T-helper 22 cell (primary cell): Measurements from ENCODE around the gene PCDH19.
"Not testable (repeated sequence)": the region's sequence is repeated elsewhere in the genome, so short reads cannot be mapped to it uniquely, and the experiment has no call there.

Experiments
- DNase-seq: peaks from one replicate; pipeline ENCODE4 v3.0.0-alpha.2; 2020; ENCODE audit warnings: low read depth

Gene PCDH19, protein sequence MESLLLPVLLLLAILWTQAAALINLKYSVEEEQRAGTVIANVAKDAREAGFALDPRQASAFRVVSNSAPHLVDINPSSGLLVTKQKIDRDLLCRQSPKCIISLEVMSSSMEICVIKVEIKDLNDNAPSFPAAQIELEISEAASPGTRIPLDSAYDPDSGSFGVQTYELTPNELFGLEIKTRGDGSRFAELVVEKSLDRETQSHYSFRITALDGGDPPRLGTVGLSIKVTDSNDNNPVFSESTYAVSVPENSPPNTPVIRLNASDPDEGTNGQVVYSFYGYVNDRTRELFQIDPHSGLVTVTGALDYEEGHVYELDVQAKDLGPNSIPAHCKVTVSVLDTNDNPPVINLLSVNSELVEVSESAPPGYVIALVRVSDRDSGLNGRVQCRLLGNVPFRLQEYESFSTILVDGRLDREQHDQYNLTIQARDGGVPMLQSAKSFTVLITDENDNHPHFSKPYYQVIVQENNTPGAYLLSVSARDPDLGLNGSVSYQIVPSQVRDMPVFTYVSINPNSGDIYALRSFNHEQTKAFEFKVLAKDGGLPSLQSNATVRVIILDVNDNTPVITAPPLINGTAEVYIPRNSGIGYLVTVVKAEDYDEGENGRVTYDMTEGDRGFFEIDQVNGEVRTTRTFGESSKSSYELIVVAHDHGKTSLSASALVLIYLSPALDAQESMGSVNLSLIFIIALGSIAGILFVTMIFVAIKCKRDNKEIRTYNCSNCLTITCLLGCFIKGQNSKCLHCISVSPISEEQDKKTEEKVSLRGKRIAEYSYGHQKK (N-terminal part only)

DNA sequence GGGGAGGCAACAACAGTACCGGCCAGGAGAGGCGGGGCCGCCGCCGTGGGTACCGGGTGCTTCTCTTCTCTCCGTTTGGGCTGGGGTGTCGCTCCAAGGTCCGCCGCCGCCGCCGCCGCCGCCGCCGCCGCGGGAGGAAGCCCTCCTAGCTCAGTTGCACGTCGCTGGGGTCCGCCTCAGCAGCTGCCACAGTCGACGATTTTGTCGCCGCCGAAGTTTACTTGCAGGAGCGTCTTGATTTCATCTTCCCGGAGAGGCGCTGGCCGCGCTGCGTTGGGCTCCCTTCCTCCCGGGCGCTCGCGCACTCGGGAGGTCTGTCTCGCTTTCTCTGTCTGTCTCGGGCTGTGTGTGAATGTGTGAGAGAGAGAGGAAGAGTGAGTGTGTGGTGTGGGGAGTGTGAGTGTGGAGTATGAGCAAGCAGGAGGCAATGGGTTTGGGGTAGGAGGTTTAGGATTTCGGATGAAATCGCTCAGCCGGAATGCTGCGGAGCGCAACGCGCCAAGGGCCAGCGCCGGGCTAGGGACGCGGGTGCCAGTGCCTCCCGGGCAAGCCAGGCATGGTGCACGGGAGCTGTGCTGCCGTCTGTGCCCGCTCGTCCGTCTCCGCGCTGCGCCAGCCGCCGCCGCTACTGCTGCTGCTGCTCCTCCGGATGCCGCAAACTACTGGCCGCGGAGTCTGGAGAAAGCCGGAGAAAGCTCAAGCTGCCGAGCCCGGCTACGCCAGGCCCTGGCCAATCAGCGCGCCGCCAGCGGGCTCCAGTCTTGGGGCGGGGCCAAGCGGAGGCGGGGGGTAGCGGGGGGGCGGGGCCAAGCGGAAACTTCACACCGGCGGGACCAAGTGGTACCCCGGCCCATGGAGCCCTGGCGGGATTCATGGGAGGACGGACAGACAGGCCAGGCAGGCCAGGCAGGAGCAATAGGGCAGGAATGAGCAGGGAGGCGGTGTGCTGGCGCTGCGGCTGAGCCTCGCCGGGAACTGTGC is at the start of gene PCDH19:
PCDH19 (minus strand) TSS at position 664 of the 981 bp plus-strand sequence. CDS start 1,676 bp downstream, outside the sequence.
- DNase-seq, result no peak

DNA sequence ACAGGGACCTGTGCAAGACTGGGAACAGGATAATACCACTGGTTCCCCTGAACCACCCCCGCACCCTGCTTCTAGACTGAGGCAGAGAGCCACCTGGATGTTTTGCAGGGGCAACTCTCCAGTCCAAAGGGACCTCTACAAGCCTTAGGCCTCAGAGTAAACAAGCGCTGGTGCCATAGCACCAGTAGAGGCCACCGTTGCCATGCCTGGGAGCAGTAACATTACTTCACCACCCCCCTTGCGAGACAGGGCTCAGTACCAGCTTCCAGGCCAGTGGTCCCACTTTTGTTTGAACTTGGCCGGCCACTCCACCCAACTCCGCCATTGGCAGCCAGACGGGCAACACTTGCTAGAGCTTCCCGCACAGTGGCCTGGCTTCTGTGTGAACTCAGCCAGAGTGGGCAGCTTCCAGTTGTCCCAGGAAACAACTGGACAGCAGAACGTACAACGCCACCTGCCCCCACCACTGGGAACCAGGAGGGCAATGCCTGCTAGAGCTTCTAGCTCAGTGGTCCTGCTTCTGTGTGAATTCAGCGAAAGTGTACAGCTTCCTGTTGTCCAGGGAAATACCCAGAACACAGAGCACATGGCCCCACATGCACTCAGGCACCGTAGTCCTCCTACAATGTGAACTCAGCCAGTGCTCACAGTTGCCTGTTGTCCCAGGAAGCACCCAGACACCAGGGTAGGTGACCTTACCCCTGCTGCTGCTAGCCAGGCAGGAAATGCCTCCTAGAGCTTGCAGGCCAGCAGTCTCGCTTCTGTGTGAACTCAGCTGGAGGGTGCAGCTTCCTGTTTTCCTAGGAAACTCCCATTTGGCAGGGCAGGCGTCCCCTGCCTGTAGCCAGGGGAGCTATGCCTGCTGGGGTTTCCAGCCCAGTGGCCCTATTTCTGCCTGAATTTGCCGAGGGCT is 39.9 kb upstream of the PCDH19 start:
- DNase-seq, result no peak

DNA sequence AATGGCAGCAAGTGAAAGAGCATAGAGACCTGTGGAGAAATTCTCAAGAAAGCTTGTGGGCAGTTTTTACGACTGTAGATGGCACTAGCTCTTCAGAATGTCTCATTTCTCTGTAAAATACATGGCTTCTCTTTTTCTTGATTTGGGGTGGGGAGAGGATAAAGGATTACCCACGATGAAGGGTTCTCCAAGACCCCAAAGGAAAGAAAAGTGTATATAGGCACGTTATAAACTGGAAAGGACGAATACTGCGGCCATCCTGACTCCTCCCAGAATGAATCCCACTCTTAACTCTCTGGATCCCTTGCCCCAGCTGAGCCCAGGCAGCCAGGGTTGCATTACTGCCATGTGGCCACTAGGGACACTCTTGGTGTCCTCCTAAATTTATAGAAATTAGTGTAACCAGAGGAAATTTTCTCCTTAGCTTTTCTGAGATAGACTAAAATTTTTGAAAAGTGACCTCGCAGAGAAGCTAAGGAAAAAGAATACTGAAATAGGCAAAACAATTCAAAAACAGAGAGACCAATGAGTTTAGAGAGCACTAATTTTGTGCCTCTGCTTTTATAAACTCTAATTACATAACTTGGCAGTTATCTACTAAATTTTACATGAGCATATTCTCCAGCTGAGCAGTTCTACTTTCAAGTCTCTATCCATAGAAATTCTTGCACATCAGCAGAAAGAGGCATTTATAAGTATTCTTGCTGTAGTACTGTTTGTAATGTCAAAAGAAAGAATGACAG is 37.8 kb upstream of the PCDH19 start:
- DNase-seq, result no peak

DNA sequence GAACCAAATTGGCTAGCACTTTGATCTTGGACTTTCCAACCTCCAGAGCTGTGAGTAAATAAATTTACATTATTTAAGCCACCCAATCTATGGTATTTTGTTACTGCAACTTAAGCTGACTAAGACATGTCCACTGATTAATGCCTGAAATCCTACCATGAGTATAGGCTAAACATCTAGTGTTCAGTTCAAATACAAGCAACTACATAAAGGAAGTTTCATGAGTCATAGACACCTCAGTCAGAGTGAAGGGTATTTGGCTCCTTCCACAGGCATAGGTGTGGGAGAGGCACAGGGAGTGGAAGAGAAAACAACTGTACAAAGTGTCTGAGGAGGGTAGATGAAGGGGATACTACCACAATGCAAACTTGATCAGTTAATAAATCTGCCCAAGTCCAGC is 35.5 kb upstream of the PCDH19 start:
- no peak for DNase-seq

DNA sequence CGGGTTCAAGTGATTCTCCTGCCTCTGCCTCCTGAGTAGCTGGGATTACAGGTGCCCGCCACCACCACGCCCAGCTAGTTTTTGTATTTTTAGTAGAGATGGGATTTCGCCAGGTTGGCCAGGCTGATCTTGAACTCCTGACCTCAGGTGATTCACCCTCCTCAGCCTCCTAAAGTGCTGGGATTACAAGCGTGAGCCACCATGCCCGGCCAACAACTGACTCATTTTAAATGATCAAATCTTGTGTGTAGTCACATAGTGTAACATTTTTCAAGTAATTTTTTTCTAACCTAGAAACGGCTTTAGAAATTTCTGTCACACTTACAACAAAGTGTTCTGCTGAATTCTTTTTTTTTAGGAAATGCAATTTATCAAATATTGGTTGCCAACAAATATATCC is 31.2 kb upstream of the PCDH19 start:
- DNase-seq, result not testable (repeated sequence)

DNA sequence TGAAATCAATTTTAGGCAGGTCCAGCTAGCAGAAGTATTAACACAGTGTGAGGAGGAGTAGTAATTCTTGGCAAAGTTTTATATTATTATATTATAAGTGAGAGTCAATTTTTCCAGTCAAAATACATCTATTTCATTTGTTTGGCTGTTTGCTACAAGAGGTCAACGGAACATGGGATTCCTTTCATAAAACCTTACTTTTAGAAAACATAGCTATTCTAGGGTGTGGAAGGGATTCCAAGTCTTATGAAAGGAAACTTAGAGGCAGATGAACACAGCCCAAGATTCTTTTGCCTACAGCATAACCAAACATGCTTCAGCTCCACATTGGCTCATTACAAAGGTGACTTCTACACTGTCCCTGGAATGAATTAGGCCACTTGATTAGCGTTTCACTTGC is 29.9 kb upstream of the PCDH19 start:
- no peak for DNase-seq

DNA sequence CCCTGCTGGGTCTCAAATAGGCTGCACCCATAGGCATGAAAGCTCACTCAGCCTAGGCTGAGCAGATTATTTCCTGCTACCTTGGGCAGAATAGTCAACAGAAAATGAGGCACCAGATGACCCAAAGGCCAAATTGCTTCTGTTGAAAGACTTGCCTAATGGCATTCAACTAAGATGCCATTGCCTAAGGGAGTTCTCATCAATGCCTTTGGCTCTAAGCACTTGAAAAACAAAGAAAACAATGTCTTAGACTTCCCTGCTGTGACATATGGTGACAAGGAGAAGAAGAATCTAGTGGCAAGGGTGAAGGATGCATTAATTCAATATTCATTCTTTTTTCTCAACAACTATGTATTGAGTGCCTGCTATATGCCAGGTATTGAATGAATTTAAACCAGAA is 25.7 kb upstream of the PCDH19 start:
- no peak for DNase-seq

DNA sequence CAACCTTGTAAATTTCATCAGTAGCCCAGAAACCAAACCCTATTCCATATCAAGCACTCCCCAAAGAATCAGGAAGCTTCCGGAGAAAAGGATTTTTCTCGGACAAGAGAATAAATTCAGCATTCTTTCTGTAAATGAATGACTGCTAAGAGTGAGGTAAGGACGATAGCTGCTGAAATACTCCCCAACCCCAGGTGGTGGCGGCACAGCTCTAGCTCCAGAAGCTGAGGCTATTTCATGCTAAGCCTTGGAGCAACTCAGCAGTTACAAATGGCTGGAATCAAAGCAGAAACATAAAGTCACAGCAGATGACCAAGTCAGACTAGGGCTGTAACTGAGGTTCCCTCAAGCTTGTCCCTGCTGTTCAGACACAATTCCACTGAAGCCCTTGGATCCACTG is 13.9 kb upstream of the PCDH19 start:
- no peak for DNase-seq

DNA sequence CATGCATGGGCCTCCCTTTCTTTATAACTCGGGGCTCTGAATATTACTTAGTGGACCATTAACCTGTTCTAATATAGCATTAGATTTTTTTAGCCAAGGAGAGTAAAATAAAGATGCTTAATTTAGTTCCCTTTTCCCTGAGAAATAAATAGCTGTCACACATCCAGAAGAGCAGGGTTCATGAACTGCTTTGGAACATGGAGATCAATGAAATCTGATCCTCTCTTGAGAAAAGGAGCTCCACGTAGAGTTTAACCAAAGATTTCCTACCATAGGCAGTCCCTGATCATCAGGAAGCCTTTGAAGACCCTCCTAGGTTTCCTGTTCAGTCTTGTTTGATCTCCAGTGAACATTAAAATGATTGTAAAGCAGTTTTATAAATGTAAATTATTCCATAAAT is 8.5 kb upstream of the PCDH19 start:
- DNase-seq, result no peak

DNA sequence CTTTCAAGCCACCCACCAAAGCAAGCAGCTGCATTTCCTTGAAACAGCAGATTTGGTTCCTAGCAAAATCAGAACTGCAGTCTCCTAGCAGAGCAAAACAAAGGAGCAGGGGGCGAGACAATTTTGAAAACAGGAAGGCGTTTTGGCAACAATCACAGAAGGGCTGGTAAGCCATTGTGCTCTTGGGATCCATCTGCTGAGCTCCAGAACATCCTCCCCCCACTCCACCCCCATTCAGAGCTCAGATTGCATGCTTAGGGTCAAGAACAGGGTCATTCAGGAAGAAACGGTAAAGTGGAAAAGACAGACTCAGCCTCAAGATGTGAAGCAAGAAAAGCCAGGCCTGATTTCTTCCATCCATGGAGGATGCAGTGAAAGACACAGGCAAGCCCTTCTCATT is 7.6 kb upstream of the PCDH19 start:
- no peak for DNase-seq

DNA sequence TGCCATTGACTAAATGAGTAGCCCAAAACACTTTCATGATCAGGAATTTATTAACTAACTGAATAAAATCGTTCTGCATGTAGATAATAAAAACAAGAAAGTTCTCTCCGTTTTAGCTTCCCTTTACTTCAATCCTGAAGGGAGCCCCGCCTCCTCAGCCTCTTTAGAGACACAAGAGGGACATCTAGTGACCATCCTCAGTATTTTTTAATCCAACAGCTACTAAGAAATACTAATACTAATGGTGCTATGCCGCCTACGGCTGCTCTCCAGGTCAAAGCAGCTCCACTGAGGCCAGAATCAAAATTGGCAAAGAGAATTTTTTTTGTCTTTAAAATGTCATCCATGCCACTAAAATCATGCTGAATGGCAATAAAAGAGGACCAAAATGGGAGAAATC is 3.2 kb upstream of the PCDH19 start:
- no peak for DNase-seq

DNA sequence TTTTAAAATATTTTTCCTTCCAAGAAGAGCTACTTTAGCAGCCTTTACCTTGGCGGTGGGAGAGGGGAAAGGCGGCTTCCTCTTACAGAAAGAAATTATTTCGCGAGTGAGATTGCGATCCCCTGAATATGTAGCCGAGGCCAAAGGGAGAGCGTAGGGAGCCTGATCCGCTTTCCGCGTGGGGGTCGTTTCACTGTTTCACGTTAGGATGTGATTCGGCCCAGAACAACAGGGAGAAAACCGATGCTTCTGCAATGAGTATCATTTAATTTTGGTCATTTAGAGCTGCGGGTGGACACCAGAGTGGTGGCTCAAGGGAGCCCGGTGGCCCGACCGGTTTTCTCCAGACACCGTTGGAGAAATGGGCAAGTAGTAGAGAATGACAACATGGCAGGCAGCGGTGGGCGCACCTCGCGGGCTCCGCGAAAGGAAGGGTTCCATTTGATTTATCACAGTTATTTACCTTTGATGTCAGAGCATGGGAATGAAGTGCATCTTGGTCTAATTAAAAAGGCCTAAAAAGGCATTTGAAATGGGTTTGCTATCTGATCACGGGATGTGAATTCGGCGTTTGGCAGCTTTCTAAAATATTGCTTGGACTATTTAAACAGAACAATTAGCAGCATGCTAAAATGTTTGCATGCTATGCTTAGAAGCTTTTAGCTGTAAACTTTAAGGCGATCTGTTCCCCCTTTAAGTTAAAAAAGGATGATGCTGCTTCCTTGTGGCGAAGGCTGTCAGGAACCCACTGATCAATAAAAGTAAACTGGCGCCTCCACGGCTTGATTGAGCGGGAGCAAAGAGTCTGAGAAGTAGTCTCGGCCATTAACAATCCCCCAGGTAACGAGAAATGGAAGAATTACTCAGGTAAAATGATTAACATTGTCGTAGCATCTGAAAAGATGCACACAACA is 2.0 kb upstream of the PCDH19 start:
- no peak for DNase-seq

DNA sequence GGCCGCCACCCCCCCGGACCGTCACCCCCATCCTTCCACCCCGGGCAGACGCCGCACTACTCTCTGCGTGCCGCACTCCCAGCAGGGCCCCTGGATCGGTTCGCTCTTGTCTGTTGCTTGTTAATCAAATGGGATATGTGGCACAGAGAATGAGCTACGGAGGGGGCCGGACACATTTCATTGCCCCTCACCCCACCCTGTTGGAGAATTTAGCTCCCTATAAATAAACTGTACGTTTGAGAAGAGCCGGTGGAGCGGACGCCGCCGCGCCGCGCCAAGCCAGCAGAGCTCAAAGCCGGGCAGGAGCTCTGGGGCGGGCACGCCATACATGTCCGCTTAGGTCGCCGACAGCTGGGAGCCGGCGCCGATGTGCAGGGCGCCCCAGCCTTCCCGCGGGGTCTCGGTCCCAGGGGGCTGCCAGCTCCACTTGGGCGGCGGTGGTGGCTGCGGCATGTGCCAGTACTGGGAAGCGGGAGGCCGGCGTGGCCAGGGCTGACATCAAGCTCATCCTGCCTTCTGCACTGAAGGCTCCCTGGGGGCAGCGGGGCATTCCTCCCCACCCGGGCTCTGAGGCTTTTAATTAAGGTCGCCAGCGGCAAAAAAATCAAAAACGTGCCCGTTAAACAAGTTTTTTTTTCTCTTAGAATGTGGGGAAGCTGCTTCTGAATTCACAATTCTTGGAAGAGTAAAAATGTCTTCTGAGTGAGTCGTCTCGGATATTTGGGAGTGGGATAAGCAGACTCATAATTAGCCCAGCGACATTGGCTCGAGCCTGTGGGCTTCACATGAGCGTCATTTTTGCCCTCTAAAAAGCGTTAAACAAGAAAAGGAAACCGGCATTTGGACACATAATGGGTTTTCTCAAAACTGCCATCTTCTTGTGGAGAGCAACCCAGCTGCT is 1.1 kb upstream of the PCDH19 start:
- no peak for DNase-seq

DNA sequence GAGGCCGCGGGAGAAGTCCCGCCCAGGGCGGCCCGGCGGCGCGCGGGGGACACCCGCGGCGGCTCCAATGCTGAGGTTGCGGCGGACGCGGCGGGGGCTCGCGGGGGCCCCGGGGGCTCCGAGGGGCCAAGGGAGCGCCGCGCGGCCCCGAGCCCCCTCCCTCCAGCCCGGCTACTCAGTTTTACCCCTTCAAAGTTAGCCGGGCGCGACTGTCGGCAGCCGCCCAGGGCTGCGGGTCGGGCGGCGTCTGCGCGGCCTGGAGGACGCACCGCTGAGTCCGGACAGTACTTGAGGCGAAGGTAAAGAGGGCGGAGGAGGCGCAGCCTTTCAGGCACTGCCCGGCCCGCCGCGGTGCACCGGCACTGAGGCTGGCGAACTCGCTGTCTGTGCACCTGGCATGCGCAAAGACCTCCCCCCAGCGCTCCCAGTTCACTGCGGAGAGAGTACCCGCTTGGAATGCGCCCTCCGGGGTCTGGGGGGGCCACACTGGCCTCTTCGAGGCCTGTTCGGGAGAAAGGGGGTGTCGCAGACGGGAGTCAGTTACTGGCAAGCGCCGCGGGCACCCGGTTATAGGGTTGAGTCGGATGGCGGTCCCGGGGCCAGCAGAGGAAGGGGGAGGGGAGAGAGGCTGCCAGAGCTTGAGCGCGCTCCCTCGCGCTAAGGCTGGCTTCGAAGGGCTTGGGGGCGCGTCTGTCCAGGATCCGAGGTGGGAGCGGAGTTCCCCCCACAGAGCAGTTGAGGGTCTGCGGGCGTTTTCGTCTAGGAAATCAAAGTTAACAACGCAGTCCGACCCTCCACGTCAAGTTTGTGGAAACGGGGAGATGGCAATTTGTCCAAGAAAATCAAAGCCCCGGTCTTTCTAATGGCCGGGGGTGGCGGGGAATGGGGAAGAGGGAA is 1.1 kb downstream of the PCDH19 start:
- no peak for DNase-seq

DNA sequence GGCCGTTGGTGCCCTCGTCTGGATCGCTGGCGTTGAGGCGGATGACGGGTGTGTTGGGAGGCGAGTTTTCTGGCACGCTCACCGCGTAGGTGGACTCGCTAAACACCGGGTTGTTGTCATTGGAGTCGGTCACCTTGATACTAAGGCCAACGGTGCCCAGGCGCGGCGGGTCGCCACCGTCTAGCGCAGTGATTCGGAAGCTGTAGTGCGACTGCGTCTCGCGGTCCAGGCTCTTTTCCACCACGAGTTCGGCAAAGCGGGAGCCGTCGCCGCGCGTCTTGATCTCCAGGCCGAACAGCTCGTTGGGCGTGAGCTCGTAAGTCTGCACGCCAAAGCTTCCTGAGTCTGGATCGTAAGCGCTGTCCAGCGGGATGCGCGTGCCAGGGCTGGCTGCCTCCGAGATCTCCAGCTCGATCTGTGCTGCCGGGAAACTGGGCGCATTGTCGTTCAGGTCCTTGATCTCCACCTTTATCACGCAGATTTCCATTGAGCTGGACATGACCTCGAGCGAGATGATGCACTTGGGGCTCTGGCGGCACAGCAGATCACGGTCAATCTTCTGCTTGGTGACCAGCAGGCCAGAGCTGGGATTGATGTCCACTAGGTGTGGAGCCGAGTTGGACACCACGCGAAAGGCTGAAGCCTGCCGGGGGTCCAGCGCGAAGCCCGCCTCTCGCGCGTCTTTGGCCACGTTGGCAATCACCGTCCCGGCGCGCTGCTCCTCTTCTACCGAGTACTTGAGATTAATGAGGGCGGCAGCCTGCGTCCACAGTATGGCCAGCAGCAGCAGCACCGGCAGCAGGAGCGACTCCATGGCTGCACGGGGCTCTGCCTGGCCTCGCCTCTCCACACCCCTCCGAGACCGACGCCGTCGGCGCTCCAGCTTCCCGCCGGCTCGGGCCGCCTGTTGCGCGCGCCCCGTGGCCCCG is 2.0 kb downstream of the PCDH19 start:
- DNase-seq, result no peak

DNA sequence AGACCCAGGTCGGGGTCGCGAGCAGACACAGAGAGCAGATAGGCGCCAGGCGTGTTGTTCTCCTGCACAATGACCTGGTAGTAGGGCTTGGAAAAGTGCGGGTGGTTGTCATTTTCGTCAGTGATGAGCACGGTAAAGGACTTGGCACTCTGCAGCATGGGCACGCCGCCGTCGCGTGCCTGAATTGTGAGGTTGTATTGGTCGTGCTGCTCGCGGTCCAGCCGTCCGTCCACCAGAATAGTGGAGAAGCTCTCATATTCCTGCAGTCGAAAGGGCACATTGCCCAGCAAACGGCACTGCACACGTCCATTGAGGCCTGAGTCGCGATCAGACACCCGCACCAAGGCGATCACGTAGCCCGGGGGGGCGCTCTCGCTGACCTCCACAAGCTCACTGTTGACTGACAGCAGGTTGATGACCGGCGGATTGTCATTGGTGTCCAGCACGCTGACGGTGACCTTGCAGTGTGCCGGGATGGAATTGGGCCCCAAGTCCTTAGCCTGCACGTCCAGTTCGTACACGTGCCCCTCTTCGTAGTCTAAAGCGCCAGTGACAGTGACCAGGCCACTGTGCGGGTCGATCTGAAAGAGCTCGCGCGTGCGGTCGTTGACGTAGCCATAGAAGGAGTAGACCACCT is 2.8 kb downstream of the PCDH19 start:
- no peak for DNase-seq
